Panc1 (cell line): Measurements from ENCODE around the gene ALDH16A1.

Experiments used
- CTCF ChIP-seq: fragments of 450-650 bp; IDR thresholded peaks from 2 replicates; pipeline ENCODE4 v1.5.1; 2017; ENCODE audit warnings: mild to moderate bottlenecking
- POLR2AphosphoS5 ChIP-seq: IDR thresholded peaks from 2 replicates; pipeline ENCODE4 v1.6.1; 2012; ENCODE audit warnings: mild to moderate bottlenecking, low read depth, low read length, moderate library complexity
- REST ChIP-seq, 2 experiments: IDR thresholded peaks; 2 replicates each; pipeline ENCODE4 v1.6.1; 2011 to 2012; ENCODE audit warnings: low read depth in 2 of 2, control low read depth in 1 of 2, low read length in 1 of 2, mild to moderate bottlenecking in 1 of 2, moderate library complexity in 1 of 2; ENCODE audit not compliant: insufficient read depth in 1 of 2

DNA sequence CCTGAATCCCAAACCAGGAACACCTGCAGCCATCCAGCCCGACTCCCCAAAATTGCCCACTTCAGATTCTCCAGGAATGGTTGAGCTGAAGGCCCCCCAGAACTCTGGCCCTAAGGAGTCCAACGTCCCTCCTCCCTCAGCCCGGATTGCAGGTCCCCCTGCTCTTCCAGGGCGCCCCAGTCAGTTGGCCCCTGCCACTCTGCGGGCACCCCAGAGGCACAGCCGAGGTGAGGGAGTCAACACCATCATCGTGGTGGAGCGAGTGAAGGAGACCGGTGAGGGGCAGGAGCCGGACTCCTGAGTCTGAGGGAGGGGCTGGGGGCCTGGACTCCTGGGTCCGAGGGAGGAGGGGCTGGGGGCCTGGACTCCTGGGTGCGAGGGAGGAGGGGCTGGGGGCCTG lies 25.7 kb upstream of the ALDH16A1 start:
- TF ChIP-seq POLR2AphosphoS5 (no peak), CTCF (no peak), REST (IDR thresholded peaks at IDR 0.05; ENCODE audit: insufficient read depth in 1 of 2, low read depth in 2 of 2, low read length in 1 of 2) (no peak)
